Chondrocyte (in vitro differentiated cells): Measurements from ENCODE around the gene ZNF630. TPM values are rescaled to one million over a fixed set of nuclear protein-coding genes. Genes with fewer than 3 reads are reported as not detected.

Source experiments
- DNase-seq: peaks from one replicate; pipeline ENCODE4 v3.0.0; 2021; ENCODE audit warnings: mixed read lengths, low spot score
- H3K27ac Mint-ChIP-seq: one replicate; pipeline ENCODE4 v1.8.0; 2021; ENCODE audit warnings: mild to moderate bottlenecking, moderate library complexity, mixed read lengths; ENCODE audit not compliant: unreplicated experiment
- H3K27me3 Mint-ChIP-seq: 2 replicates; pipeline ENCODE4 v1.8.0; 2021; ENCODE audit warnings: low read depth, mixed read lengths
- H3K36me3 Mint-ChIP-seq: 2 replicates; pipeline ENCODE4 v1.8.0; 2021; ENCODE audit warnings: low read depth, mixed read lengths
- H3K4me1 Mint-ChIP-seq: 2 replicates; pipeline ENCODE4 v1.8.0; 2021; ENCODE audit warnings: low read depth, mild to moderate bottlenecking, mixed read lengths
- H3K4me3 Mint-ChIP-seq: one replicate; pipeline ENCODE4 v1.8.0; 2021; ENCODE audit warnings: mild to moderate bottlenecking, moderate library complexity, mixed read lengths; ENCODE audit not compliant: unreplicated experiment
- H3K9me3 Mint-ChIP-seq: 2 replicates; pipeline ENCODE4 v1.8.0; 2021; ENCODE audit warnings: low read depth, mixed read lengths
- total RNA-seq: library from RNA; stranded (reverse); gene quantifications from 3 replicates; pipeline ENCODE4 v1.2.1, GENCODE V29; 2021
- TF ChIP-seq, protein P1 (sequence below): fragments of 200-600 bp; sonication (generic); IDR thresholded peaks from 2 replicates; pipeline ENCODE4 v1.5.0; 2021; ENCODE audit warnings: antibody characterized with exemption, mild to moderate bottlenecking, moderate library complexity

The ZNF630 gene
- total RNA-seq, 1 donor from 2014 or later = 2.7 TPM

DNA sequence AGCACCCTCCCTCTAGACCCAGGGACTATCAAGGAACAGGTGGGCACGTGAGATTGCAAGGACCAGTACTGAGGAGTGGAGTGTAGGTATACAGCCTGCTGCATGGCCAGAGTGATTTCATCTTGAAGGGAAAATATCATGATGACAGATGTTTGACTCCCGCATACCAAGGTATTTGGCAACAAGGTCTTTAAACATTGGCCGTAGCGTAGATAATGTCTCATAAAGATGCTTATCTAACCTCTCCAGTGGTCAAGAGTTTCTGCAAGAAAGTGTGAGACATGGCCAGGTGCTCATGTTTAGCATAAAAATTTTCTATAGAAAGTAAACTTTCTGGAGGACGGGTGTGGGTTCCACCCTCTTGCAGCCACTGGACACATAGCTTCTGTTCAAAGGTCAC, 18.7 kb upstream of the ZNF630 start:
- H3K27ac Mint-ChIP-seq = no peak overlapping the region
- peaks cover 2% of the 10 kb centered on the region for H3K9me3 Mint-ChIP-seq
- no peaks in the 10 kb centered on the region for H3K4me1 Mint-ChIP-seq
- H3K4me3 Mint-ChIP-seq = no peak overlapping the region
- peaks cover 2% of the 10 kb centered on the region for H3K27me3 Mint-ChIP-seq
- no peaks in the 10 kb centered on the region for H3K36me3 Mint-ChIP-seq
- DNase-seq = no peak
- TF ChIP-seq, protein P1, sequence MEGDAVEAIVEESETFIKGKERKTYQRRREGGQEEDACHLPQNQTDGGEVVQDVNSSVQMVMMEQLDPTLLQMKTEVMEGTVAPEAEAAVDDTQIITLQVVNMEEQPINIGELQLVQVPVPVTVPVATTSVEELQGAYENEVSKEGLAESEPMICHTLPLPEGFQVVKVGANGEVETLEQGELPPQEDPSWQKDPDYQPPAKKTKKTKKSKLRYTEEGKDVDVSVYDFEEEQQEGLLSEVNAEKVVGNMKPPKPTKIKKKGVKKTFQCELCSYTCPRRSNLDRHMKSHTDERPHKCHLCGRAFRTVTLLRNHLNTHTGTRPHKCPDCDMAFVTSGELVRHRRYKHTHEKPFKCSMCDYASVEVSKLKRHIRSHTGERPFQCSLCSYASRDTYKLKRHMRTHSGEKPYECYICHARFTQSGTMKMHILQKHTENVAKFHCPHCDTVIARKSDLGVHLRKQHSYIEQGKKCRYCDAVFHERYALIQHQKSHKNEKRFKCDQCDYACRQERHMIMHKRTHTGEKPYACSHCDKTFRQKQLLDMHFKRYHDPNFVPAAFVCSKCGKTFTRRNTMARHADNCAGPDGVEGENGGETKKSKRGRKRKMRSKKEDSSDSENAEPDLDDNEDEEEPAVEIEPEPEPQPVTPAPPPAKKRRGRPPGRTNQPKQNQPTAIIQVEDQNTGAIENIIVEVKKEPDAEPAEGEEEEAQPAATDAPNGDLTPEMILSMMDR = no peak

DNA sequence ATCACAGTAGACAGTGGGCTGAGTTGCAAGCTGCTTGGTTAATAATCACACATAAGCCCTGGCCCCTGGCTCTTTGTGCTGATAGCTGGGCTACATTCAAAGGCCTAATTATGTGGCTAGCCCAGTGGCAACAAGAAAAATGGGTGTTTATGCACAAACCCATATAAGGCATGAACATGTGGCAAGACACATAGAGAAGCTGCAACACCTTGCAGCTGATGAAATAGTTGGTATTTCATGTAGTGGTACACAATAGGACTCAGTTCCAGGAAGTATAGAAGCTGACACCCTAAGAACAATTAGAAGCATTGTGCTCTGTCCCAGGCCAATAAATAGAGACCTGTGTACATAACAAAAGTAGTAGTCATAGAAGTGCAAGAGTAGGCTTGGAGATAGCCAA, 14.6 kb upstream of the ZNF630 start:
- no peak overlapping the region for H3K27ac Mint-ChIP-seq
- peaks cover 2% of the 10 kb centered on the region for H3K9me3 Mint-ChIP-seq
- H3K36me3 Mint-ChIP-seq = no peaks in the 10 kb centered on the region
- peaks cover 2% of the 10 kb centered on the region for H3K27me3 Mint-ChIP-seq
- DNase-seq = no peak
- H3K4me1 Mint-ChIP-seq = no peaks in the 10 kb centered on the region
- no peak overlapping the region for H3K4me3 Mint-ChIP-seq
- TF ChIP-seq, protein P1 = no peak

DNA sequence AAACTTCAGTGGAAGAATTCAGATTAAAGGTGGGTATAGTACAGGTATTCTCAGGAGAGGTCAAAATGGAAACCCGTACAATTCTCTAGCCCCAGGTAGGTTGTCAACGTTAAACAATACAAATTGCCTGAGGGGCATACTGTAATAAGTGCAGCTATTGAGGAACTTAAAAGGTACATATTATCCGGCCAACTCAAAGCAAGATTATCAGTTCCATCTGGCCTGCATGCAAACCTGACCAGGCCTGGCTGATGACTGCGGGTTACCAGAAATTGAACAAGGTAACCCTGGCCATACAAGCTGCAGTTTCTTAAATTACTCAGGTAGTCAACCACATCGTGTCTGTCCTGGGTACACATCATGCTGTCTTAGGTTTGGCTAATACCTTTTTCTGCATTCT, 12.3 kb upstream of the ZNF630 start:
- TF ChIP-seq, protein P1 = no peak
- H3K27ac Mint-ChIP-seq = no peak overlapping the region
- H3K27me3 Mint-ChIP-seq = no peaks in the 10 kb centered on the region
- H3K4me1 Mint-ChIP-seq = no peaks in the 10 kb centered on the region
- no peak for DNase-seq
- no peak overlapping the region for H3K4me3 Mint-ChIP-seq
- H3K9me3 Mint-ChIP-seq = peaks cover 2% of the 10 kb centered on the region
- H3K36me3 Mint-ChIP-seq = no peaks in the 10 kb centered on the region

DNA sequence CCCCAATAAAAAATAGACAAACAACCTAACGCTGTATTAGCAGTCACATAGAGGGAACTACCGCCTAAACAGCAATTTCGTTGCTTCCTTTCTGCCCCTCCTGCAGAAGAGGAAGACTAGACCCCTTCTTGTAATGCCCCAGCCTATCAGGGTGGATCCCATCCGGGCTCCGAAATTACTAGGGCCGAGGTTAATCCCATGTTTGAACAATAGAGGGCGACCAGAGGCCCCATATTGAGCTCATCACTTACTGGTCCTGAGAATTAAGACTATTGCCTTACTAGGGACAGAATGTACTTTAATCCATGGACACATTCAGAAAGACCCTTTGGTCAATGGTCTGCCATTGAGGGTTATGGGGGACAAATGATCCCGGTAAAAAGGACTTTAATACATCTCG, 11.8 kb upstream of the ZNF630 start:
- Mint-ChIP-seq H3K9me3 (peaks cover 2% of the 10 kb centered on the region), H3K27me3 (no peaks in the 10 kb centered on the region), H3K36me3 (no peaks in the 10 kb centered on the region), H3K4me1 (no peaks in the 10 kb centered on the region), H3K4me3 (no peak overlapping the region), H3K27ac (no peak overlapping the region)
- TF ChIP-seq, protein P1 = peak; percentile 79
- DNase-seq = no peak

DNA sequence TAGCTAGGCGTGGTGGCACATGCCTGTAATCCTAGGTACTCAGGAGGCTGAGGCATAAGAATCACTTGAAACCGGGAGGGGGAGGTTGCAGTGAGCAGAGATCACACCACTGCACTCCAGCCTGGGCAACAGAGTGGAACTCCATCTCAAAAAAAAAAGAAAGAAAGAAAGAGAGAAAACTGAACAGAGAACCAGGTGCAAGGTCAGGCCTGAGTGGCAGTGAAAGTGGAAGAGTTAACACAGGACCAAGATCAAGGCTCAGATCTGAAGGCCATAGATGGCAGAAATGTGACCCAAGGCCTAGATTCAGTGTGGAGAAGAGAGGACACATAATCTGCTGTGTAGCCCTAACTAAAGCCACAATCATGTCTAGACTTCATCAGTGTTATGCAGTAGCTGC, 4.9 kb upstream of the ZNF630 start:
- Mint-ChIP-seq H3K4me3 (no peak overlapping the region), H3K36me3 (no peaks in the 10 kb centered on the region), H3K9me3 (peaks cover 17% of the 10 kb centered on the region), H3K4me1 (no peaks in the 10 kb centered on the region), H3K27me3 (no peaks in the 10 kb centered on the region), H3K27ac (no peak overlapping the region)
- TF ChIP-seq, protein P1 = no peak
- DNase-seq = no peak
